ENCODE measurements around the gene PPARG.
"Not testable (repeated sequence)": the region's sequence is repeated elsewhere in the genome, so short reads cannot be mapped to it uniquely, and the experiment has no call there.

PPARG gene

DNA sequence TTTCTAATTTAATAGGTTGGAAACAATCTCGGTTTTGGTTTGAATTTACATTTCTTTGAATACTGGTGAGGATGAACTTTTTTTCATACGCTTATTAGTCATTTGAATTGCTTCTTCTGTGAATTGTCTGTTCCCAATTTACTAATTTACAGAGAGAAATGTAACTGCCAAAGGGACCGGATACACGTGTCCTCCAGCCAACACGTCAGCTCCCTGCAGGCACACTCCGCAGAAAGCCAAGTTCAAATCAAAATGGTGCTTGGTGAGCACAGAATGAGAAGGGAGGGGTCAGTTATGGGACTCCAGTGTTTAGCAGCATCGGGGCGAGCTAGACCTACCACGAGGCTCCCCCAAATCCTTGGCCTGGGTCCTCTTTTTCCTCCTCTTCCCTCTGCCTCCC, 184.6 kb downstream of the PPARG start:
- Histone ChIP-seq H3K9me3 (ENCODE audit: control insufficient read depth, low read depth, low read length) (no peaks in the 10 kb centered on the region), H3K9ac (ENCODE audit: low read length) (no peak overlapping the region), H3K36me3 (ENCODE audit: control insufficient read depth, low read depth, low read length) (no peaks in the 10 kb centered on the region), H3K27me3 (ENCODE audit: control insufficient read depth, insufficient read depth, low read length) (no peaks in the 10 kb centered on the region), H3K4me3 (ENCODE audit: low read length) (no peak overlapping the region), H3K27ac (ENCODE audit: low read length) (no peak overlapping the region), H3K4me1 (ENCODE audit: control insufficient read depth, low read depth, low read length) (no peaks in the 10 kb centered on the region)

DNA sequence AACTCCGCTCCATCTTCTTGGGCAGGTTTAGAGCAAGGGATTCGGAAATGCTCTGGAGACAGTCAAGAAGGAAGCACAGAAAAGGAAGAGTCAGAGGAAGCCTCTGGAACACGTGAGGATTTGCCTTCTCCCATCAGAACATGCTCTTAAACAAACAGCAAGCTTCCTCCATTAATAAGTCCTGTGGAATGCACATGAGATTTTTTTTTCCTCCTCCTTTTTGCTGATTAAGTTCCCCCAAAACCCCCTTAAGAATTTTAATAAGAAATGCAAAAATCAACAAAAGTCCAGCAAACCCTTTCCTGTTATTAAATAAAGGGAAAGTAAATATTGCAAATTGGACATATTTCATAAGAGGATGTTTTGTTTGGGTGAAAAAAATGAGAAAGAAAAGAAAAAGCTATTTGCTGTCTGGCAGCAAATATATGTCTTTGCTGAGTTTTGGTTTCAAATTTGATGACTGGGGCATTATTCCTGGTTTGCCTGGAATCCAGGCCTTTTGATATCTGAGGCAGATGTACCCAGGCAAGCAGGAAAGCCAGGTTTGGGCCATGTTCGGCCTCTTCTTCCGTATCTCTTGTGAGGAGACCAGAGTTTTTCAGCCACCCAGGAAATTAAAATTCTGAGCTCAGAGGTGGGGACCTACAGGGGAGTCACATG, 187.5 kb downstream of the PPARG start:
- Histone ChIP-seq H3K4me1 (ENCODE audit: control insufficient read depth, low read depth, low read length) (no peaks in the 10 kb centered on the region), H3K27ac (ENCODE audit: low read length) (no peak overlapping the region), H3K27me3 (ENCODE audit: control insufficient read depth, insufficient read depth, low read length) (no peaks in the 10 kb centered on the region), H3K36me3 (ENCODE audit: control insufficient read depth, low read depth, low read length) (no peaks in the 10 kb centered on the region), H3K4me3 (ENCODE audit: low read length) (no peak overlapping the region), H3K9me3 (ENCODE audit: control insufficient read depth, low read depth, low read length) (no peaks in the 10 kb centered on the region), H3K9ac (ENCODE audit: low read length) (no peak overlapping the region)

- Histone ChIP-seq H3K36me3 (ENCODE audit: control insufficient read depth, low read depth, low read length) (no peaks in the 10 kb centered on the region), H3K9me3 (ENCODE audit: control insufficient read depth, low read depth, low read length) (no peaks in the 10 kb centered on the region), H3K27ac (ENCODE audit: low read length) (no peak overlapping the region), H3K4me3 (ENCODE audit: low read length) (no peak overlapping the region), H3K4me1 (ENCODE audit: control insufficient read depth, low read depth, low read length) (no peaks in the 10 kb centered on the region), H3K9ac (ENCODE audit: low read length) (no peak overlapping the region), H3K27me3 (ENCODE audit: control insufficient read depth, insufficient read depth, low read length) (no peaks in the 10 kb centered on the region)
Observed at GRCh38 chr3:12477256-12477655, 188.4 kb downstream of the PPARG start.

- Histone ChIP-seq H3K9me3 (ENCODE audit: control insufficient read depth, low read depth, low read length) (no peaks in the 10 kb centered on the region), H3K36me3 (ENCODE audit: control insufficient read depth, low read depth, low read length) (no peaks in the 10 kb centered on the region), H3K9ac (ENCODE audit: low read length) (no peak overlapping the region), H3K27ac (ENCODE audit: low read length) (no peak overlapping the region), H3K27me3 (ENCODE audit: control insufficient read depth, insufficient read depth, low read length) (no peaks in the 10 kb centered on the region), H3K4me3 (ENCODE audit: low read length) (no peak overlapping the region), H3K4me1 (ENCODE audit: control insufficient read depth, low read depth, low read length) (peaks cover 2% of the 10 kb centered on the region)
Observed at GRCh38 chr3:12478326-12478725, 189.5 kb downstream of the PPARG start.

DNA sequence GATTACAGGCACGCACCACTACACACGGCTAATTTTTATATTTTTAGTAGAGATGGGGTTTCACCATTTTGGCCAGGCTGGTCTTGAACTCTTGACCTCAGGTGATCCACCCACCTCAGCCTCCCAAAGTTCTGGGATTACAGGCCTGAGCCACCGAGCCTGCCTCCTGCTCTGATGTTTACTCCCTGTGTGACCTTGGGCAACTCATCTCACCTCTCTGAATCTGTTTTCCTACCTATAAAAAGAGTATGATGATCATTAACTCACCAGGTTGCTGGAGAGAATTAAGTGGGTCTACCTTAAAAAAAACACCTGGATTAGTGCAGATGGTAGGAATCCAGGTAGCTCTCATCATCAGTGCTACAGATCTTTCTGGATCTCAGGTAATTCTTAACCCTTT, 190.3 kb downstream of the PPARG start:
- H3K27ac ChIP-seq (ENCODE audit: low read length); H3K4me3 ChIP-seq (ENCODE audit: low read length); H3K9ac ChIP-seq (ENCODE audit: low read length); H3K36me3 ChIP-seq (ENCODE audit: control insufficient read depth, low read depth, low read length); H3K27me3 ChIP-seq (ENCODE audit: control insufficient read depth, insufficient read depth, low read length); H3K9me3 ChIP-seq (ENCODE audit: control insufficient read depth, low read depth, low read length); H3K4me1 ChIP-seq (ENCODE audit: control insufficient read depth, low read depth, low read length): not testable (repeated sequence)

DNA sequence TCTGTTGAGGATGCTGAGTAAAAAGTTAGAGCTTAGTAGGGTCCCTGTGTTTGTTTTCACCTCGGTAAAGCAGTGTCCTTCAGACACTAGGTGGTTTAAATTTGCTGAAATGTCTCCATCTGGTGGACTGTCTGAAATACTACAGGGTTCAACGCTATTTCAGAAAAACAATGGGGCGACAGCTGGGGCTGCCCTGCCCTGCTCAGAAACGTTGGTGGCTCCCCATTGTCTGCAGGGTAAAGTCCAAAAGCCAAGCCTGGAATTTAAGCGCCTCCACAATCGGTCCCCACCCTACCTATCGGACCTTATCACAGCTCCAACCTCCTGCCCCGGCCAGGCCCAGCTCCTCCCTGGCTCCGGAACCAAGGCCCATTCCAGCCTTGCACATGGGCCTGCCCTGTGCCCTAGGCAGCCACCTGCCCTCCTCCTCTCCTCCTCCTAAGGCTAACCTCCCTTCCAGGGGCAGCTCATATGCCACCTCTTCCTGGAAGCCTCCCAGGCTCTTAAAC, 191.1 kb downstream of the PPARG start:
- Histone ChIP-seq H3K9ac (ENCODE audit: low read length) (no peak overlapping the region), H3K27ac (ENCODE audit: low read length) (no peak overlapping the region), H3K9me3 (ENCODE audit: control insufficient read depth, low read depth, low read length) (no peaks in the 10 kb centered on the region), H3K36me3 (ENCODE audit: control insufficient read depth, low read depth, low read length) (no peaks in the 10 kb centered on the region), H3K4me3 (ENCODE audit: low read length) (no peak overlapping the region), H3K27me3 (ENCODE audit: control insufficient read depth, insufficient read depth, low read length) (no peaks in the 10 kb centered on the region), H3K4me1 (ENCODE audit: control insufficient read depth, low read depth, low read length) (peaks cover 5% of the 10 kb centered on the region)

DNA sequence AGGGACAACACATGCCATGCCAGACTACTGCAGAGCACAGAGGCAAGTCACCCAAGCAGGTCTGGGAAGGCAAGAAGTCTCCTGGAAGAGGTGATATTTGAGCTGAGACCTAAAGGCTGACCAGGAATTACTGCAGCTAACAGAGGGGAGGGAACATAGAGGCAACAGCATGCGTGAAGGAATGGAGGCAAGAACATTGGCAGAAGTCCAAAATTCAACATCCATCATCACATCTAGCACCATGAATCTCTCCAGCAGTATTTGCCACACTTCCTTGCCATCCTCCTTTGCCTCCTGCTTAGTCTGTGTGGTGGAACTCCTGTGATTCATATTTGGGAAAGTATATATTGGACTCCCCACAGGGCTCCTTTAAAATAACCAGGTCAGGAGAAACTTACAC, 194.5 kb downstream of the PPARG start:
- Histone ChIP-seq H3K9me3 (ENCODE audit: control insufficient read depth, low read depth, low read length) (no peaks in the 10 kb centered on the region), H3K27me3 (ENCODE audit: control insufficient read depth, insufficient read depth, low read length) (no peaks in the 10 kb centered on the region), H3K9ac (ENCODE audit: low read length) (peak overlapping the region; percentile 92), H3K27ac (ENCODE audit: low read length) (no peak overlapping the region), H3K4me1 (ENCODE audit: control insufficient read depth, low read depth, low read length) (peaks cover 10% of the 10 kb centered on the region), H3K36me3 (ENCODE audit: control insufficient read depth, low read depth, low read length) (no peaks in the 10 kb centered on the region), H3K4me3 (ENCODE audit: low read length) (peak overlapping the region; percentile 85)

DNA sequence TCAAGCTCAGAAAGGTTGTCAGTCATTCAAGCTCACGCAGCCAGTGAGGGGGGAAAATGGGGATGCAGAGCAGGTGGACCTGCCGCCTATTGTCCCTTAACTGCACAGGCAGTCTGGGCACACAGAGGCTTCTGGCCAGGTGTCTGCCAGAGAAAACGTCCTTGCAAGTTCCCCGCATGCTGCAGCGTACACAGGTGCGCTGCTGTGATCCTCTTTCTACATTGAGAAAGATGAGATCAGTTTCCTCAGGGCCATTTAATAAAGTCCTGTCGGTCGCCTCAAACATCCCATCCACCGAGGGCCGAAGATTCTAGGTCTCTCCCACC, 195.0 kb downstream of the PPARG start:
- Histone ChIP-seq H3K4me3 (ENCODE audit: low read length) (peak overlapping the region; percentile 85), H3K4me1 (ENCODE audit: control insufficient read depth, low read depth, low read length) (peaks cover 10% of the 10 kb centered on the region), H3K27ac (ENCODE audit: low read length) (no peak overlapping the region), H3K9me3 (ENCODE audit: control insufficient read depth, low read depth, low read length) (no peaks in the 10 kb centered on the region), H3K27me3 (ENCODE audit: control insufficient read depth, insufficient read depth, low read length) (no peaks in the 10 kb centered on the region), H3K36me3 (ENCODE audit: control insufficient read depth, low read depth, low read length) (no peaks in the 10 kb centered on the region), H3K9ac (ENCODE audit: low read length) (peak overlapping the region; percentile 92)

Data from iPS-18a (cell line).